DND-41 (cell line): ENCODE results near the gene NUDT3.

Experiments used
- ATAC-seq: fragments of 200-7000 bp; cut with Tn5 transposase; 3 replicates; pipeline ENCODE4 v1.9.1; 2021; ENCODE audit warnings: low read depth; ENCODE audit not compliant: insufficient read depth
- DNase-seq: peaks from one replicate; pipeline ENCODE4 v3.0.0-alpha.2; 2020
- H2AFZ ChIP-seq: 2 replicates; pipeline ENCODE4 v1.6.0; 2012; ENCODE audit warnings: low read depth, low read length
- H3K27ac ChIP-seq: 2 replicates; pipeline ENCODE4 v1.5.1; 2012; ENCODE audit warnings: low read length, inconsistent platforms
- H3K27me3 ChIP-seq: fragments of 200-600 bp; sonication (generic); 2 replicates; pipeline ENCODE4 v1.6.0; 2012; ENCODE audit warnings: low read length, mild to moderate bottlenecking, inconsistent platforms; ENCODE audit not compliant: insufficient read depth, poor library complexity
- H3K36me3 ChIP-seq: 2 replicates; pipeline ENCODE4 v1.5.1; 2012; ENCODE audit warnings: low read length, inconsistent platforms; ENCODE audit not compliant: insufficient read depth
- H3K4me1 ChIP-seq: 2 replicates; pipeline ENCODE4 v1.5.1; 2012; ENCODE audit warnings: mild to moderate bottlenecking, low read length; ENCODE audit not compliant: insufficient read depth
- H3K4me2 ChIP-seq: 2 replicates; pipeline ENCODE4 v1.6.0; 2012; ENCODE audit warnings: mild to moderate bottlenecking, moderate library complexity, low read length, inconsistent platforms; ENCODE audit not compliant: insufficient read depth
- H3K4me3 ChIP-seq, 2 experiments: fragments of 200-600 bp in 1 of 2; shearing (Covaris generic) in 1 of 2; 2 replicates each; pipeline ENCODE4 v1.5.1; 2012 to 2016; ENCODE audit warnings: inconsistent platforms in 2 of 2, low read length in 2 of 2, mild to moderate bottlenecking in 2 of 2, low read depth in 1 of 2, moderate library complexity in 1 of 2
- H3K79me2 ChIP-seq: 2 replicates; pipeline ENCODE4 v1.6.0; 2012; ENCODE audit warnings: low read length, inconsistent platforms; ENCODE audit not compliant: insufficient read depth
- H3K9ac ChIP-seq: 2 replicates; pipeline ENCODE4 v1.6.0; 2012; ENCODE audit warnings: low read depth, mild to moderate bottlenecking, inconsistent platforms, low read length, moderate library complexity
- H3K9me3 ChIP-seq: 2 replicates; pipeline ENCODE4 v1.5.1; 2012; ENCODE audit warnings: low read length, moderate library complexity, mild to moderate bottlenecking, inconsistent platforms; ENCODE audit not compliant: insufficient read depth, severe bottlenecking
- H4K20me1 ChIP-seq: 2 replicates; pipeline ENCODE4 v1.6.0; 2012; ENCODE audit warnings: low read length; ENCODE audit not compliant: insufficient read depth
- CTCF ChIP-seq: IDR thresholded peaks from 2 replicates; pipeline ENCODE4 v1.5.1; 2012; ENCODE audit warnings: borderline replicate concordance, low read length, moderate library complexity, mild to moderate bottlenecking; ENCODE audit not compliant: poor library complexity, severe bottlenecking; ENCODE audit errors: extremely low read depth
- EZH2 ChIP-seq: IDR thresholded peaks from 3 replicates; pipeline ENCODE4 v1.6.1; 2012; ENCODE audit warnings: borderline replicate concordance, low read depth, mild to moderate bottlenecking, moderate library complexity, low read length, inconsistent platforms; ENCODE audit not compliant: severe bottlenecking

Gene NUDT3

DNA sequence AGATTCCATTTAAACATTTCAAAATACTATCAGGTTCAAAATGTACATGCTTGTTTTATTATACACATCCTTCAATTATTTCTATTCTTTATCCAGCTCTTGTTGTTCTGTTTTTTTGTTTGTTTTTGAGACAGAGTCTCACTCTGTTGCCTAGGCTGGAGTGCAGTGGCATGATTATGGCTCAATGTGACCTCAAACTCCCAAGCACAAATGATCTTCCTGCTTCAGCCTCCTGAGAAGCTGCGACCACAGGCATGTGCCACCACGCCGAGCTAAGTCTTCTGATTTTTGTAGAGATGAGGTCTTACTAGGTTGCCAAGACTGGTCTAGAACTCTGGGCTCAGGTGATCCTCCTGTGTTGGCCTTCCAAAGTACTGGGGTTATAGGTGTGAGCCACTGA is 99.5 kb downstream of the NUDT3 start:
- Histone ChIP-seq H3K9ac (no peak overlapping the region), H3K9me3 (no peaks in the 10 kb centered on the region), H3K27ac (no peak overlapping the region), H3K36me3 (peaks cover 52% of the 10 kb centered on the region), H3K4me3 (no peak overlapping the region), H3K4me1 (no peaks in the 10 kb centered on the region), H4K20me1 (peaks cover 7% of the 10 kb centered on the region; the same call in 1 of the 2 replicates), H3K27me3 (no peaks in the 10 kb centered on the region), H3K4me2 (no peak overlapping the region), H3K79me2 (peaks cover 3% of the 10 kb centered on the region; the same call in 1 of the 2 replicates), H2AFZ (no peak overlapping the region)
- ATAC-seq (no peak), DNase-seq (no peak)
- TF ChIP-seq CTCF (no peak), EZH2 (no peak)

- Histone ChIP-seq H3K36me3 (peaks cover 74% of the 10 kb centered on the region), H3K27ac (no peak overlapping the region), H2AFZ (no peak overlapping the region), H3K4me3 (no peak overlapping the region), H3K27me3 (no peaks in the 10 kb centered on the region), H3K4me1 (no peaks in the 10 kb centered on the region), H3K9ac (no peak overlapping the region), H3K9me3 (no peaks in the 10 kb centered on the region), H4K20me1 (0 out of 2 replicates have a peak, but pooled peaks cover 3% of the 10 kb centered on the region), H3K4me2 (no peak overlapping the region), H3K79me2 (no peaks in the 10 kb centered on the region)
- DNase-seq: no peak
- no peak for ATAC-seq
- TF ChIP-seq CTCF (no peak), EZH2 (no peak)
Observed at GRCh38 chr6:34289137-34289536, 103.3 kb downstream of the NUDT3 start.

DNA sequence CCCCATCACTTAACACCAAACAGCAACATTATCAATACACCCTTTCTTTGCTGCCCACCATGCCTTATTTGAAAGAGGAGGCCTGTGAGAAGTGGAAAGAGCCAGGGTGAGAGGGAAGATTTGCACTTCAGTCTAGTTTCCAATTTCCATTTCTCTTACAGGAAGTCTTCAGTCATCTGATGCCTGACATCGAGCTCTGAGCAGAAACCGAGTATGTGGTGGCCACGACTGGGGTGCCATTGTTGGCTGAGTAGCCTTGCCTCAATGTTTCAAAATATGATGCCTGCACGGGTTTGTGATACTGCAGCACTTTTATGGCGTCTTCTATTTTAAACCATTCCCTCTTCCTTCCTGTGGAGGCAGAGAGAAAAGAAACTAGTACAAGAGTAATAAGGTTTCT is 103.9 kb downstream of the NUDT3 start:
- DNase-seq (no peak), ATAC-seq (no peak)
- Histone ChIP-seq H3K9ac (no peak overlapping the region), H3K27me3 (no peaks in the 10 kb centered on the region), H3K4me1 (no peaks in the 10 kb centered on the region), H3K4me2 (no peak overlapping the region), H3K36me3 (peaks cover 74% of the 10 kb centered on the region), H4K20me1 (0 out of 2 replicates have a peak, but pooled peaks cover 3% of the 10 kb centered on the region), H3K27ac (no peak overlapping the region), H2AFZ (no peak overlapping the region), H3K79me2 (no peaks in the 10 kb centered on the region), H3K9me3 (no peaks in the 10 kb centered on the region), H3K4me3 (no peak overlapping the region)
- TF ChIP-seq CTCF (no peak), EZH2 (no peak)
